Vagina (tissue), 2 donors: ENCODE measurements around the gene SLK.

Source experiments
- CTCF ChIP-seq, 3 experiments: fragments of 450-650 bp in 2 of 3; fragments of 200-600 bp in 1 of 3; sonication (generic) in 1 of 3; IDR thresholded peaks; one replicate each; pipeline ENCODE4 v1.5.1; 2017 to 2019; ENCODE audit warnings: antibody characterized with exemption in 3 of 3, mild to moderate bottlenecking in 2 of 3, moderate library complexity in 2 of 3
- POLR2A ChIP-seq, 2 donors: fragments of 450-650 bp; IDR thresholded peaks; one replicate each; pipeline ENCODE4 v1.6.1; 2017; ENCODE audit warnings: antibody characterized with exemption in 2 of 2, mild to moderate bottlenecking in 2 of 2, moderate library complexity in 2 of 2
- POLR2AphosphoS5 ChIP-seq, 2 donors: sonication (generic); formaldehyde crosslinking; IDR thresholded peaks; one replicate each; pipeline ENCODE4 v1.9.0; 2017; ENCODE audit warnings: antibody characterized with exemption in 2 of 2, mild to moderate bottlenecking in 2 of 2, low read depth in 1 of 2; ENCODE audit not compliant: insufficient read depth in 1 of 2

GRCh38 chr10:103969857-103970627 is 3.1 kb downstream of the SLK start:
- TF ChIP-seq CTCF (IDR thresholded peaks at IDR 0.05) (no peak), POLR2AphosphoS5 (IDR thresholded peaks at IDR 0.05; ENCODE audit: insufficient read depth in 1 of 2, low read depth in 1 of 2) (no peak), POLR2A (IDR thresholded peaks at IDR 0.05) (no peak)
